Keratinocyte (primary cell): ENCODE measurements around the gene RWDD1.

Experiments used
- EZH2 ChIP-seq: IDR thresholded peaks from one replicate; pipeline ENCODE4 v1.6.1; 2012; ENCODE audit warnings: inconsistent platforms, mild to moderate bottlenecking, low read length, moderate library complexity
- TF ChIP-seq, protein P1 (sequence below), 3 experiments: IDR thresholded peaks in 1 of 3; conservative IDR thresholded peaks in 1 of 3; optimal IDR thresholded peaks in 1 of 3; 2 replicates in 2 of 3; 3 replicates in 1 of 3; pipeline versions ENCODE3 to v1.5.1; 2011; ENCODE audit warnings: low read length in 3 of 3, mild to moderate bottlenecking in 3 of 3, moderate library complexity in 2 of 3, control low read depth in 1 of 3, inconsistent platforms in 1 of 3; ENCODE audit not compliant: insufficient read depth in 2 of 3; ENCODE audit errors: extremely low read depth in 1 of 3

DNA sequence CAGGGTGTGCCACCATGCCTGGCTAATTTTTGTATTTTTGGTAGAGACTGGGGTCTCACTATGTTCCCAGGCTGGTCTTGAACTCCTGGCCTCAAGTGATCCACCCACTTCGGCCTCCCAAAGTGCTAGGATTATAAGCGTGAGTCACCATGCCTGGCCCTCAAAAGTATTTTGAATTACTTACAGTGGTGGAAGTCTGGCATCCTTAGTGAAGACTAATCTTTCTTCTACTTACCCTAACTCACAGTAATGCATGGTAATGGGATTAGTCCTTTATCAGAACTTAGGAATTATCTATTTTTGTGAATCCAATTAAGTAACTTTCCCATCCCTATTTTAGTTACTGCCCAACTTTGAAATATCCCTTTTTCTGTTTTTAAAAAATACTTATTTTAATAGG lies 3.9 kb downstream of the RWDD1 start:
- TF ChIP-seq, protein P1, sequence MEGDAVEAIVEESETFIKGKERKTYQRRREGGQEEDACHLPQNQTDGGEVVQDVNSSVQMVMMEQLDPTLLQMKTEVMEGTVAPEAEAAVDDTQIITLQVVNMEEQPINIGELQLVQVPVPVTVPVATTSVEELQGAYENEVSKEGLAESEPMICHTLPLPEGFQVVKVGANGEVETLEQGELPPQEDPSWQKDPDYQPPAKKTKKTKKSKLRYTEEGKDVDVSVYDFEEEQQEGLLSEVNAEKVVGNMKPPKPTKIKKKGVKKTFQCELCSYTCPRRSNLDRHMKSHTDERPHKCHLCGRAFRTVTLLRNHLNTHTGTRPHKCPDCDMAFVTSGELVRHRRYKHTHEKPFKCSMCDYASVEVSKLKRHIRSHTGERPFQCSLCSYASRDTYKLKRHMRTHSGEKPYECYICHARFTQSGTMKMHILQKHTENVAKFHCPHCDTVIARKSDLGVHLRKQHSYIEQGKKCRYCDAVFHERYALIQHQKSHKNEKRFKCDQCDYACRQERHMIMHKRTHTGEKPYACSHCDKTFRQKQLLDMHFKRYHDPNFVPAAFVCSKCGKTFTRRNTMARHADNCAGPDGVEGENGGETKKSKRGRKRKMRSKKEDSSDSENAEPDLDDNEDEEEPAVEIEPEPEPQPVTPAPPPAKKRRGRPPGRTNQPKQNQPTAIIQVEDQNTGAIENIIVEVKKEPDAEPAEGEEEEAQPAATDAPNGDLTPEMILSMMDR (optimal IDR thresholded peaks at IDR 0.05 in 1 of 3, IDR thresholded peaks at IDR 0.05 in 1 of 3, conservative IDR thresholded peaks at IDR 0.05 in 1 of 3; ENCODE audit: extremely low read depth in 1 of 3, insufficient read depth in 2 of 3, low read length in 3 of 3), result no peak
- TF ChIP-seq EZH2, result no peak
